ENCODE results near the gene SLC22A16.

The SLC22A16 gene

GRCh38 chr6:110421749-110422443, 54.5 kb downstream of the SLC22A16 start:
- Histone ChIP-seq H3K4me2 (ENCODE audit: low read length) (no peak overlapping the region), H3K9ac (ENCODE audit: low read length) (no peak overlapping the region), H3K4me1 (ENCODE audit: low read length) (no peaks in the 10 kb centered on the region), H3K4me3 (ENCODE audit: low read length) (no peak overlapping the region), H3K36me3 (replicated peaks; ENCODE audit: low read depth, low read length) (no peaks in the 10 kb centered on the region), H3K9me3 (ENCODE audit: insufficient read depth, low read length) (0 out of 2 replicates have a peak, but pooled peaks cover 6% of the 10 kb centered on the region), H3K27me3 (ENCODE audit: low read depth, low read length) (peaks cover 11% of the 10 kb centered on the region; the same call in 1 of the 2 replicates), H3K79me2 (ENCODE audit: low read length) (no peaks in the 10 kb centered on the region), H3K27ac (ENCODE audit: low read length) (no peak overlapping the region), H4K20me1 (ENCODE audit: insufficient read depth, low read length) (no peaks in the 10 kb centered on the region), H2AFZ (ENCODE audit: low read depth, low read length) (no peak overlapping the region)
- TF ChIP-seq EZH2phosphoT487 (IDR thresholded peaks at IDR 0.05; ENCODE audit: low read depth), result no peak
- TF ChIP-seq, protein P1, sequence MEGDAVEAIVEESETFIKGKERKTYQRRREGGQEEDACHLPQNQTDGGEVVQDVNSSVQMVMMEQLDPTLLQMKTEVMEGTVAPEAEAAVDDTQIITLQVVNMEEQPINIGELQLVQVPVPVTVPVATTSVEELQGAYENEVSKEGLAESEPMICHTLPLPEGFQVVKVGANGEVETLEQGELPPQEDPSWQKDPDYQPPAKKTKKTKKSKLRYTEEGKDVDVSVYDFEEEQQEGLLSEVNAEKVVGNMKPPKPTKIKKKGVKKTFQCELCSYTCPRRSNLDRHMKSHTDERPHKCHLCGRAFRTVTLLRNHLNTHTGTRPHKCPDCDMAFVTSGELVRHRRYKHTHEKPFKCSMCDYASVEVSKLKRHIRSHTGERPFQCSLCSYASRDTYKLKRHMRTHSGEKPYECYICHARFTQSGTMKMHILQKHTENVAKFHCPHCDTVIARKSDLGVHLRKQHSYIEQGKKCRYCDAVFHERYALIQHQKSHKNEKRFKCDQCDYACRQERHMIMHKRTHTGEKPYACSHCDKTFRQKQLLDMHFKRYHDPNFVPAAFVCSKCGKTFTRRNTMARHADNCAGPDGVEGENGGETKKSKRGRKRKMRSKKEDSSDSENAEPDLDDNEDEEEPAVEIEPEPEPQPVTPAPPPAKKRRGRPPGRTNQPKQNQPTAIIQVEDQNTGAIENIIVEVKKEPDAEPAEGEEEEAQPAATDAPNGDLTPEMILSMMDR (IDR thresholded peaks at IDR 0.05; ENCODE audit: low read depth, low read length), result no peak

- no peaks in the 10 kb centered on the region for H4K20me1 ChIP-seq (ENCODE audit: insufficient read depth, low read length)
- H3K79me2 ChIP-seq (ENCODE audit: low read length), result no peaks in the 10 kb centered on the region
- H3K4me1 ChIP-seq (ENCODE audit: low read length), result no peaks in the 10 kb centered on the region
- H3K4me2 ChIP-seq (ENCODE audit: low read length), result no peak overlapping the region
- H3K9ac ChIP-seq (ENCODE audit: low read length), result no peak overlapping the region
- H3K36me3 ChIP-seq (replicated peaks; ENCODE audit: low read depth, low read length), result no peaks in the 10 kb centered on the region
- H3K4me3 ChIP-seq (ENCODE audit: low read length), result no peak overlapping the region
- TF ChIP-seq, protein P1 (IDR thresholded peaks at IDR 0.05; ENCODE audit: low read depth, low read length), result no peak
- TF ChIP-seq EZH2phosphoT487 (IDR thresholded peaks at IDR 0.05; ENCODE audit: low read depth), result no peak
- H3K27ac ChIP-seq (ENCODE audit: low read length), result no peak overlapping the region
- H3K9me3 ChIP-seq (ENCODE audit: insufficient read depth, low read length), result 0 out of 2 replicates have a peak, but pooled peaks cover 6% of the 10 kb centered on the region
- H3K27me3 ChIP-seq (ENCODE audit: low read depth, low read length), result no peaks in the 10 kb centered on the region
- H2AFZ ChIP-seq (ENCODE audit: low read depth, low read length), result no peak overlapping the region
Measured at GRCh38 chr6:110419028-110419739, 57.2 kb downstream of the SLC22A16 start.

DNA sequence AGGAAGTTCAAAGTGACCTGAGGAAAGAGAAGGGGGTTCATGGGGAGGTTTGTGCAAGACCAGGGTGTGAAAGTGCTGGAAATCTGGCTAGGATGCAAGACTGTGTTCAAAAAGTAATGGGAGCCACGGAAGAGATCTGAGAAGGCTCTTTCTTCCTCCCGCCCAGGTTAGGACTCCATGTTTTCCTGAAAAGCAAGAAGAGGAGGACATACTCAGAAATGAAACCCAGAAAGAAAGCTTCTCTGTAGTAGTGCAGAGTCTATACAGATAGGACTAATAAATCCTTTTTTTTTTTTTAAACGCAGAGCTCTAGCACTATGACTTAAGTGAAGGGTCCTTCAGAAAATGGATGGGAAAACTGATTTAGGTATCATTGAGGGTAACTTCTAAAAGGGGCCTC, 57.8 kb downstream of the SLC22A16 start:
- no peak overlapping the region for H3K9ac ChIP-seq (ENCODE audit: low read length)
- H2AFZ ChIP-seq (ENCODE audit: low read depth, low read length), result no peak overlapping the region
- H3K4me1 ChIP-seq (ENCODE audit: low read length), result no peaks in the 10 kb centered on the region
- no peaks in the 10 kb centered on the region for H4K20me1 ChIP-seq (ENCODE audit: insufficient read depth, low read length)
- H3K27ac ChIP-seq (ENCODE audit: low read length), result no peak overlapping the region
- no peak overlapping the region for H3K4me3 ChIP-seq (ENCODE audit: low read length)
- no peaks in the 10 kb centered on the region for H3K36me3 ChIP-seq (replicated peaks; ENCODE audit: low read depth, low read length)
- 0 out of 2 replicates have a peak, but pooled peaks cover 6% of the 10 kb centered on the region for H3K9me3 ChIP-seq (ENCODE audit: insufficient read depth, low read length)
- H3K27me3 ChIP-seq (ENCODE audit: low read depth, low read length), result no peaks in the 10 kb centered on the region
- H3K4me2 ChIP-seq (ENCODE audit: low read length), result no peak overlapping the region
- no peaks in the 10 kb centered on the region for H3K79me2 ChIP-seq (ENCODE audit: low read length)
- no peak for TF ChIP-seq EZH2phosphoT487 (IDR thresholded peaks at IDR 0.05; ENCODE audit: low read depth)
- TF ChIP-seq, protein P1 (IDR thresholded peaks at IDR 0.05; ENCODE audit: low read depth, low read length), result no peak

All from OCI-LY3 (cell line).